LNCAP (cell line): ENCODE measurements around the gene COPS8.

Experiments used
- TF ChIP-seq, protein P1 (sequence below): fragments of 450-650 bp; IDR thresholded peaks from 2 replicates; pipeline ENCODE4 v1.5.1; 2017; ENCODE audit warnings: mild to moderate bottlenecking

The COPS8 gene

DNA sequence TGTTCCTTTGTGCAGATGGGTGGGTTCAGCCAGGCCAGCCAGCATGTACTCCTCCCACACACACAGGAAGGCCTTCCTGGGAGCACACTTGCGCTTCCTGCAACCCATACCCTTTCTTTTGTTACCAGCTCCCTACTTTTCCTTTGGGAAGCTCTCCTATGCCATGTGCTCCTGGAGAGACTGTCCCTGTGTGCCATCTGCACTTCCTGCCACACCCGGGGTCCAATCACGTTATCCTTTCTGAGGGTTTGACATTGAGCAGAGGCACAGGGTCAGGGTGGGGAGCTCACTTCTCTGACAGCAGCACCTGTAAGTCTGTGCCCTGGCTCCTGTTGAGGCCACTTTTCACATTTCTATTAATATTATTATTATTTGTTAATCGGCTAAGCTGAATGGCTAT lies 62.9 kb downstream of the COPS8 start:
- TF ChIP-seq, protein P1, sequence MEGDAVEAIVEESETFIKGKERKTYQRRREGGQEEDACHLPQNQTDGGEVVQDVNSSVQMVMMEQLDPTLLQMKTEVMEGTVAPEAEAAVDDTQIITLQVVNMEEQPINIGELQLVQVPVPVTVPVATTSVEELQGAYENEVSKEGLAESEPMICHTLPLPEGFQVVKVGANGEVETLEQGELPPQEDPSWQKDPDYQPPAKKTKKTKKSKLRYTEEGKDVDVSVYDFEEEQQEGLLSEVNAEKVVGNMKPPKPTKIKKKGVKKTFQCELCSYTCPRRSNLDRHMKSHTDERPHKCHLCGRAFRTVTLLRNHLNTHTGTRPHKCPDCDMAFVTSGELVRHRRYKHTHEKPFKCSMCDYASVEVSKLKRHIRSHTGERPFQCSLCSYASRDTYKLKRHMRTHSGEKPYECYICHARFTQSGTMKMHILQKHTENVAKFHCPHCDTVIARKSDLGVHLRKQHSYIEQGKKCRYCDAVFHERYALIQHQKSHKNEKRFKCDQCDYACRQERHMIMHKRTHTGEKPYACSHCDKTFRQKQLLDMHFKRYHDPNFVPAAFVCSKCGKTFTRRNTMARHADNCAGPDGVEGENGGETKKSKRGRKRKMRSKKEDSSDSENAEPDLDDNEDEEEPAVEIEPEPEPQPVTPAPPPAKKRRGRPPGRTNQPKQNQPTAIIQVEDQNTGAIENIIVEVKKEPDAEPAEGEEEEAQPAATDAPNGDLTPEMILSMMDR: no peak

DNA sequence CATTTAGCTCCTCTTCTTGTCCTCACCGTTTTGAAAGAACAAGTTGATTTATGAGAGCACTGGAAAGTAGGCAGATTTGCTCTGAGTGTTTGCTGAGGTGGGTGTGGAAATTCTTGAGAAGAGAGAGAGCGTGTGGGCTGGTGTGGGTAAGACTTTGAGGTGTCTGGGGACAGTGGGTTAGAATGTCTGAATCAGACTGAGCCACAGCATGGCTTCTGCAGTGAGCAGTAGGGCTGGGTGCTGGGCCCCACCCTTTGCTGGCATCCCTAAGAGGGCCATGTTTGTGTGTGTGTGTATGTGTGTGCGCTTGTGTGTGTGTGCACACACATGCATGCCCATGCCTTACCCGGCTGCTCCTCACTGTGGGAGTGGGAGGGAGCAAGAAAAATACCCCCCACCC lies 63.7 kb downstream of the COPS8 start:
- TF ChIP-seq, protein P1: no peak
